ENCODE results near the gene HINT3. TPM values are rescaled to one million over a fixed set of nuclear protein-coding genes. Genes with fewer than 3 reads are reported as not detected.

HINT3 gene
- polyA plus RNA-seq, 2 donors, result 2.8 to 10.1 TPM

DNA sequence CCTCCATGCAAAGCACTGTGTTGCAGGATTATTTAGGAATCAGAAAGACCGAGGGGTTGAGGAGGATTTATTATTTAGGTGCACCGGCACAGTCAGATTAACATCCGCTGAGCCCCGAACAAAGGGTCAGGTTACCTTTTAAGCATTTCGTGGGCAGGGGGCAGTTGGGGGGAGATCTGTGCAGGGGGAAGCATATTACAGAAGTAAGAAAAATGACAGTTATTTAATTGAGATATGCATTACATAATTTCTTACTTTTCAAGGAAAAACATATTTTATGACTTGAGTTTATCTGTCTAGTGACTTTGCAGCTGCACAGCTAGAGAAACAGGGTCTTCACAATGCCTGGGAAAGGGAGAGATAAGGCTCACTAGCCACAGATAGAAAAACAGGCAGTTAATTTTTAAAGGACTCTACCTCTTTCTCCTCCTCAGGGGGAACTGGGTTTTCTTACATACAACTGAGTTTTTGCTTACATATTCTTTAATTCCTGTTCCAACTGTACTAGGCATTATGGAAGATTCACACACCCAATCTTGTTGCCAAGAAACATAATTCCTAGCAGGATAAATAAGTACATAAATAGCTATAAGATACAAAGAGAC, 1.7 kb upstream of the HINT3 start:
- Histone ChIP-seq H3K9me3 (ENCODE audit: control insufficient read depth in 2 of 2, insufficient read depth in 1 of 2, low read depth in 1 of 2, low read length in 1 of 2) (no peaks in the 10 kb centered on the region), H3K27ac (ENCODE audit: low read depth in 2 of 2, low read length in 1 of 2) (no peak overlapping the region), H3K36me3 (ENCODE audit: control insufficient read depth in 2 of 2, insufficient read depth in 2 of 2, low read length in 1 of 2) (no peaks in the 10 kb centered on the region), H3K4me3 (ENCODE audit: low read depth in 1 of 2, low read length in 2 of 2) (no peak overlapping the region), H3K27me3 (ENCODE audit: control insufficient read depth in 1 of 2, insufficient read depth in 2 of 2, low read length in 2 of 2) (no peaks in the 10 kb centered on the region), H3K4me1 (ENCODE audit: control insufficient read depth in 2 of 2, insufficient read depth in 2 of 2, low read length in 1 of 2) (peaks cover 0 to 2% of the 10 kb centered on the region in 2 donors)
- 69 to 72% methylated on average over 5 of the region's 5 CpGs for WGBS, 2 donors

DNA sequence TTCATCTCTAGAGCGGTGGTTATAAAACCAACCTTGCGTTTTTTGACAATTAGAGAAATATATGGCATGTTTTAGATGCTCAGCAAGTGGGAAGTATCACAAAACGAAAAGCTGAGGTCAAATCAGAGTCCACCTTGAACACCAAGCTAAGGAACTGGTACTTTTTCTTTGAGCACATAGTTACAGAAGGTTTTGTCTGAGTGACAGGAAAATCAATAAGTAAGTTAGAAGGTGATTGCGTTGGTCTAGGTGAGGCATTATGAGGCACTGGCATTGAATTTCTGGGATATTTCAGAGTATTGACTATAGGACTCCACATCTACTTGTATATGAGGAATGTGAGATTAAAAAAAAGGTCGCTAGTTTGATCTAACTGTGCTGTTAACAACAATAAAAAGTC, 597 bp upstream of the HINT3 start:
- H3K4me1 ChIP-seq (ENCODE audit: control insufficient read depth in 2 of 2, insufficient read depth in 2 of 2, low read length in 1 of 2), result peaks cover 0 to 4% of the 10 kb centered on the region in 2 donors
- no peak overlapping the region for H3K27ac ChIP-seq (ENCODE audit: low read depth in 2 of 2, low read length in 1 of 2)
- 40 to 43% methylated on average over 5 of the region's 5 CpGs for WGBS, 2 donors
- no peaks in the 10 kb centered on the region for H3K27me3 ChIP-seq (ENCODE audit: control insufficient read depth in 1 of 2, insufficient read depth in 2 of 2, low read length in 2 of 2)
- H3K36me3 ChIP-seq (ENCODE audit: control insufficient read depth in 2 of 2, insufficient read depth in 2 of 2, low read length in 1 of 2), result no peaks in the 10 kb centered on the region
- H3K4me3 ChIP-seq (ENCODE audit: low read depth in 1 of 2, low read length in 2 of 2), result peak overlapping the region in 1 of 2 donors; percentile 95
- H3K9me3 ChIP-seq (ENCODE audit: control insufficient read depth in 2 of 2, insufficient read depth in 1 of 2, low read depth in 1 of 2, low read length in 1 of 2), result no peaks in the 10 kb centered on the region

DNA sequence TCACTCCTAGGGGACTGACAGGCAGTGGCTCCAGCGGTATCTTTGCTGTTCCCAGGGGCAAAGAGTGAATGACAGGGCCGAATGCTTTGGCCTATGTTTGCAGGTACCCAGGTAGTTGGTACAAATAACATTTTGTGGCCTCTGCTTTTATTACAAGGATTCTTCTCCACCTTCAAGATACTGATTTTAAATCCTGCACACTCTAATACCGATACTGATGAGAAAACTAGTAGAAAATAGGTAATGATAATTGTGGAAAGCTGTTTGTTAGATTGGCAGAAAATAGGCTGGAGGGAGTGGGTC, 772 bp downstream of the HINT3 start:
- H3K4me1 ChIP-seq (ENCODE audit: control insufficient read depth in 2 of 2, insufficient read depth in 2 of 2, low read length in 1 of 2), result peaks cover 0 to 4% of the 10 kb centered on the region in 2 donors
- WGBS, 2 donors, result 1 to 3% methylated on average over 3 of the region's 3 CpGs
- no peaks in the 10 kb centered on the region for H3K27me3 ChIP-seq (ENCODE audit: control insufficient read depth in 1 of 2, insufficient read depth in 2 of 2, low read length in 2 of 2)

DNA sequence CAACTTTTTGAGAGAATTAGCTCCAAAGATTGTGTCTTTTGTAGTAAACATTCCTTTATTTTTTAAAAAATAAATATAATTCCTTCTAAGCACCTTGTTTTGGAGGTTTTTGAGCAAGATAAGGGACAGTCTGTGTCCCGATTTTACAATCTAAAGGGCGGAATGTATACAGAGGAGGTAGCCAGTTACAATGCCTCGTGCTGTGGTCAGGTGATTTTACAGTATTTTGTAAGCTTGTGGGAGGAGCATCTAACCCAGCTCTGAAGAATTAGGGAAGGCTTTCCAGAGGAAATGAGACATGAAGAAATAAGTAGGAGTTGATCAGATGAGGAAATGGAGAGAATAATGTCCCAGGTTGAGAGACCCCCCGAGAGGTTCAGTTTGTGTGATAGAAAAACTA, 1.3 kb downstream of the HINT3 start:
- Histone ChIP-seq H3K4me3 (ENCODE audit: low read depth in 1 of 2, low read length in 2 of 2) (peak overlapping the region in 1 of 2 donors; percentile 95), H3K27me3 (ENCODE audit: control insufficient read depth in 1 of 2, insufficient read depth in 2 of 2, low read length in 2 of 2) (no peaks in the 10 kb centered on the region), H3K4me1 (ENCODE audit: control insufficient read depth in 2 of 2, insufficient read depth in 2 of 2, low read length in 1 of 2) (peaks cover 0 to 4% of the 10 kb centered on the region in 2 donors), H3K9me3 (ENCODE audit: control insufficient read depth in 2 of 2, insufficient read depth in 1 of 2, low read depth in 1 of 2, low read length in 1 of 2) (no peaks in the 10 kb centered on the region), H3K36me3 (ENCODE audit: control insufficient read depth in 2 of 2, insufficient read depth in 2 of 2, low read length in 1 of 2) (no peaks in the 10 kb centered on the region), H3K27ac (ENCODE audit: low read depth in 2 of 2, low read length in 1 of 2) (no peak overlapping the region)
- 27 to 29% methylated on average over 4 of the region's 4 CpGs for WGBS, 2 donors

More for the DNA sequence above, 772 bp downstream of the HINT3 start:
- no peaks in the 10 kb centered on the region for H3K36me3 ChIP-seq (ENCODE audit: control insufficient read depth in 2 of 2, insufficient read depth in 2 of 2, low read length in 1 of 2)
- no peaks in the 10 kb centered on the region for H3K9me3 ChIP-seq (ENCODE audit: control insufficient read depth in 2 of 2, insufficient read depth in 1 of 2, low read depth in 1 of 2, low read length in 1 of 2)
- H3K4me3 ChIP-seq (ENCODE audit: low read depth in 1 of 2, low read length in 2 of 2), result peak overlapping the region; percentile 95 to 96
- peak overlapping the region; percentile 91 to 98 for H3K27ac ChIP-seq (ENCODE audit: low read depth in 2 of 2, low read length in 1 of 2)

DNA sequence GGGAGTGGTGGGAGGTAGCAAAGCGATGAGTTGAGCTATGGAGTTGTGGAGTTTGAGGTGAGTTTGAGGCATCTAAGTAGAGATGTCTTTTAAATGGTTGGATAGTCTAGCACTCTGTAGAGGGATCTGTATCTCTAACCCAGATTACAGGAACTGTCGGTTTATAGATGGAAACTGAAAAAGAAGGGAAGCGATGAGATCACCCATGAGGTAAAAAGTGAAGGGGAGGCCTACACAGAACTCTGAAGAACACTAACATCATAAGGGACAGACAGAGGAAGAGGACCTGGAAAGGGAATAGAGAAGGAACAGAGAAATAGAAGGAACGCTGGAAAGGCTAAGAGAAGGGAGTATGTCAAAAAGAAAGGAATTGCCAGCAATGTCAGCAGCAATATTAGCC, 2.5 kb downstream of the HINT3 start:
- H3K4me1 ChIP-seq (ENCODE audit: control insufficient read depth in 2 of 2, insufficient read depth in 2 of 2, low read length in 1 of 2), result peaks cover 0 to 3% of the 10 kb centered on the region in 2 donors
- H3K27me3 ChIP-seq (ENCODE audit: control insufficient read depth in 1 of 2, insufficient read depth in 2 of 2, low read length in 2 of 2), result no peaks in the 10 kb centered on the region
- H3K9me3 ChIP-seq (ENCODE audit: control insufficient read depth in 2 of 2, insufficient read depth in 1 of 2, low read depth in 1 of 2, low read length in 1 of 2), result no peaks in the 10 kb centered on the region
- no peak overlapping the region for H3K27ac ChIP-seq (ENCODE audit: low read depth in 2 of 2, low read length in 1 of 2)
- H3K36me3 ChIP-seq (ENCODE audit: control insufficient read depth in 2 of 2, insufficient read depth in 2 of 2, low read length in 1 of 2), result no peaks in the 10 kb centered on the region
- no peak overlapping the region for H3K4me3 ChIP-seq (ENCODE audit: low read depth in 1 of 2, low read length in 2 of 2)
- 84 to 93% methylated on average over 4 of the region's 4 CpGs for WGBS, 2 donors

DNA sequence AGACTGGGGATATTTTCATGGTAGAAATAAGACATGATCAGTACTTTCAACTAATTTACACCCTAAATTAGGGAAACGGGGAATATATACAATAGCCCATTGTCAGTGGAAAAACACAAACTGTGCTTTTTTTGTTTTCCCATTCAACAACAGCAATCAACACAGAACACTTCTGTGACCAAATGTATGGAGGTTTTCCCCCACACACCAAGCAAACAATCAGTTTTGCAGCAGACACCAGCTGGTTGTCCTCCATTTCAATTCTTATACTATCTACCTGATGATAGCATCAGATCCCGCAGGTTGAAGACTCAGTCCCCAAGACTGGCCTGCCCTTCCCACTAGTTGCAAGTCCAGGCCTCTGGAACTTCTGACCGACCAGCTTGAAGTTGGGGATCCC, 4.5 kb downstream of the HINT3 start:
- no peak overlapping the region for H3K27ac ChIP-seq (ENCODE audit: low read depth in 2 of 2, low read length in 1 of 2)
- H3K9me3 ChIP-seq (ENCODE audit: control insufficient read depth in 2 of 2, insufficient read depth in 1 of 2, low read depth in 1 of 2, low read length in 1 of 2), result no peaks in the 10 kb centered on the region
- no peaks in the 10 kb centered on the region for H3K27me3 ChIP-seq (ENCODE audit: control insufficient read depth in 1 of 2, insufficient read depth in 2 of 2, low read length in 2 of 2)
- WGBS, 2 donors, result 90 to 92% methylated on average over 3 of the region's 3 CpGs
- peaks cover 0 to 3% of the 10 kb centered on the region in 2 donors for H3K4me1 ChIP-seq (ENCODE audit: control insufficient read depth in 2 of 2, insufficient read depth in 2 of 2, low read length in 1 of 2)
- H3K4me3 ChIP-seq (ENCODE audit: low read depth in 1 of 2, low read length in 2 of 2), result no peak overlapping the region
- H3K36me3 ChIP-seq (ENCODE audit: control insufficient read depth in 2 of 2, insufficient read depth in 2 of 2, low read length in 1 of 2), result no peaks in the 10 kb centered on the region

DNA sequence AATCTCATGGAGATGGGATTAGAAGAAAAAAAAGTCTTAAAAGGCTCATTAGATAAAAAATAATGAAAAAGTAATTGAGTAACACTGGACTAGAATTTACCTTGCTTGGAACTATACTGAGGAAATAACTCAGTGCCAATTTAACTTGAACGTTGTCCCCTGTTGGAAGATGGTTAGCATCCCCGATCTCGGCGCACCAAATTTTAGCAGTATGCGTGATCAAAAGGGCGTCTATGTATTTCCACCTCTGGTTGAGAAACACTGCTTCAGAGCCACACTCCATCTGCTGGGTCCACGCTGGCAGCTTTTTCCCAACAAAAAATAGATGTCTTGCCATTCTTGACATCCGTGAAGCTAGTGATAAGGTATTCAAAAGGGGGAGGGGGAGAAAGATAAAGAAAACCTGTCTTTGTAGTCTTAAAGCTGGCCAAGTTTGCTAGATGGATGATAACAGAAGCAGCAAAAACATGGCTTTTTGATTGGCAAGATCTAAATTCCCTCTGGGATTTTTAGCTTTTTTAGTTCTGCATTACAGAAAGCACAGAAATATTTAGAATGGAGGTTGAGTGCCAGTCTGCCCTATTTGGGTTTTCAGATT, 6.4 kb downstream of the HINT3 start:
- WGBS, 2 donors, result 88 to 89% methylated on average over 8 of the region's 8 CpGs
- peaks cover 0 to 1% of the 10 kb centered on the region in 2 donors for H3K36me3 ChIP-seq (ENCODE audit: control insufficient read depth in 2 of 2, insufficient read depth in 2 of 2, low read length in 1 of 2)
- peaks cover 0 to 3% of the 10 kb centered on the region in 2 donors for H3K4me1 ChIP-seq (ENCODE audit: control insufficient read depth in 2 of 2, insufficient read depth in 2 of 2, low read length in 1 of 2)
- H3K4me3 ChIP-seq (ENCODE audit: low read depth in 1 of 2, low read length in 2 of 2), result no peak overlapping the region
- no peaks in the 10 kb centered on the region for H3K27me3 ChIP-seq (ENCODE audit: control insufficient read depth in 1 of 2, insufficient read depth in 2 of 2, low read length in 2 of 2)
- H3K27ac ChIP-seq (ENCODE audit: low read depth in 2 of 2, low read length in 1 of 2), result no peak overlapping the region
- H3K9me3 ChIP-seq (ENCODE audit: control insufficient read depth in 2 of 2, insufficient read depth in 1 of 2, low read depth in 1 of 2, low read length in 1 of 2), result no peaks in the 10 kb centered on the region

DNA sequence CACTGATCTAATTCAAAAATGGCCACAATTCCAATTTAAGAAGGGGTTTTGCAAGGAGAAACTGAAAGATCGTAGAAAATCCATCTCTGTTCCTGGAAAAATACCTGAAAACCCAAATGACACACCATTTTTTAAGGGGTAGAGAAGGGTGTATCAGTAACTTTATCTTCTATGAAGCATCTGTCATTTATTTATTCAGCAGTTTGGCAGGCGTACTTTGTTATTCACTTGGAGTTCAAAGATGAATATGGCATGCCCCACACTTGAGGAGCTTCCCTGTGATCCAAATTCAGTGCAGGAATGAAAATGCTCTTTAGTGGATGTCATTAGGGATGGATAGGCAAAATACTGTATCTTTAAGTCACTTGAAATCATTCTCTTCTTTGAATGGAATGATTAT, 7.2 kb downstream of the HINT3 start:
- Histone ChIP-seq H3K27me3 (ENCODE audit: control insufficient read depth in 1 of 2, insufficient read depth in 2 of 2, low read length in 2 of 2) (no peaks in the 10 kb centered on the region), H3K27ac (ENCODE audit: low read depth in 2 of 2, low read length in 1 of 2) (no peak overlapping the region), H3K9me3 (ENCODE audit: control insufficient read depth in 2 of 2, insufficient read depth in 1 of 2, low read depth in 1 of 2, low read length in 1 of 2) (no peaks in the 10 kb centered on the region), H3K4me3 (ENCODE audit: low read depth in 1 of 2, low read length in 2 of 2) (no peak overlapping the region), H3K36me3 (ENCODE audit: control insufficient read depth in 2 of 2, insufficient read depth in 2 of 2, low read length in 1 of 2) (peaks cover 0 to 4% of the 10 kb centered on the region in 2 donors), H3K4me1 (ENCODE audit: control insufficient read depth in 2 of 2, insufficient read depth in 2 of 2, low read length in 1 of 2) (peaks cover 0 to 3% of the 10 kb centered on the region in 2 donors)
- 74 to 91% methylated on average over 2 of the region's 2 CpGs for WGBS, 2 donors

GRCh38 chr6:125966569-125966968, 10.0 kb downstream of the HINT3 start:
- Histone ChIP-seq H3K27me3 (ENCODE audit: control insufficient read depth in 1 of 2, insufficient read depth in 2 of 2, low read length in 2 of 2) (no peaks in the 10 kb centered on the region), H3K4me1 (ENCODE audit: control insufficient read depth in 2 of 2, insufficient read depth in 2 of 2, low read length in 1 of 2) (no peaks in the 10 kb centered on the region), H3K4me3 (ENCODE audit: low read depth in 1 of 2, low read length in 2 of 2) (no peak overlapping the region), H3K27ac (ENCODE audit: low read depth in 2 of 2, low read length in 1 of 2) (no peak overlapping the region), H3K9me3 (ENCODE audit: control insufficient read depth in 2 of 2, insufficient read depth in 1 of 2, low read depth in 1 of 2, low read length in 1 of 2) (no peaks in the 10 kb centered on the region), H3K36me3 (ENCODE audit: control insufficient read depth in 2 of 2, insufficient read depth in 2 of 2, low read length in 1 of 2) (peaks cover 0 to 4% of the 10 kb centered on the region in 2 donors)
- WGBS, 2 donors, result 89 to 91% methylated on average over 1 of the region's 1 CpG

DNA sequence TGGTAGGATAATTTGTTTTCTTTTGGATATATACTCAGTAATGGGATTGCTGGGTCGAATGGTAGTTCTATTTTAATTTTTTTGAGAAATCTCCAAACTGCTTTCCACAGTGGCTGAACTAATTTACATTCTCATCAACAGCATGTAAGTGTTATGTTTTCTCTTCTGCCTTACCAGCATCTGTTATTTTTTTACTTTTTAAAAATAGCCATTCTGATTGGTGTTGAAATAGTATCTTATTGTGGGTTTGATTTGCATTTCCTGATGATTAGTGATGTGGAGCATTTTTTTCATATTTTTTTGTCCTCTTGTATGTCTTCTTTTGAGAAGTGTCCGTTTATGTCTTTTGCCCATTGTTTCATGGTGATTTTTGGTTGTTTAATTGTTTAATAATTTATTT, 11.9 kb downstream of the HINT3 start:
- Histone ChIP-seq H3K4me1 (ENCODE audit: control insufficient read depth in 2 of 2, insufficient read depth in 2 of 2, low read length in 1 of 2) (no peaks in the 10 kb centered on the region), H3K27me3 (ENCODE audit: control insufficient read depth in 1 of 2, insufficient read depth in 2 of 2, low read length in 2 of 2) (no peaks in the 10 kb centered on the region), H3K4me3 (ENCODE audit: low read depth in 1 of 2, low read length in 2 of 2) (no peak overlapping the region), H3K36me3 (ENCODE audit: control insufficient read depth in 2 of 2, insufficient read depth in 2 of 2, low read length in 1 of 2) (peaks cover 0 to 4% of the 10 kb centered on the region in 2 donors), H3K27ac (ENCODE audit: low read depth in 2 of 2, low read length in 1 of 2) (no peak overlapping the region), H3K9me3 (ENCODE audit: control insufficient read depth in 2 of 2, insufficient read depth in 1 of 2, low read depth in 1 of 2, low read length in 1 of 2) (no peaks in the 10 kb centered on the region)
- 78 to 80% methylated on average over 2 of the region's 2 CpGs for WGBS, 2 donors
